Ovary (tissue), 3 donors: ENCODE data around the gene INHBA.

Source experiments
- CTCF ChIP-seq, 3 donors: fragments of 450-650 bp in 2 of 3; fragments of 200-600 bp in 1 of 3; IDR thresholded peaks; one replicate each; pipeline versions ENCODE4 v1.5.1 to v1.8.0; 2016 to 2022; ENCODE audit warnings: antibody characterized with exemption in 3 of 3, mild to moderate bottlenecking in 1 of 3
- EP300 ChIP-seq: sonication (generic); formaldehyde crosslinking; IDR thresholded peaks from one replicate; pipeline ENCODE4 v1.6.1; 2017; ENCODE audit warnings: antibody characterized with exemption
- POLR2A ChIP-seq: fragments of 450-650 bp; IDR thresholded peaks from one replicate; pipeline ENCODE4 v1.6.1; 2017; ENCODE audit warnings: antibody characterized with exemption, mild to moderate bottlenecking, moderate library complexity
- donor health status: DM: no; HTN: no; CAD: no.

GRCh38 chr7:41745451-41745850, 42.6 kb upstream of the INHBA start:
- TF ChIP-seq CTCF (IDR thresholded peaks at IDR 0.05) (no peak), POLR2A (no peak), EP300 (no peak)
